HG02981 (cell line): ENCODE measurements around the gene COCH.
A peak's percentile ranks its signal among the peaks of the same experiment; 100 is the strongest.
"Not testable (repeated sequence)": the region's sequence is repeated elsewhere in the genome, so short reads cannot be mapped to it uniquely, and the experiment has no call there.

Experiments used
- ATAC-seq: cut with Tn5 transposase; IDR thresholded peaks from one replicate; pipeline ENCODE4 v1.9.1; 2021; ENCODE audit warnings: mild to moderate bottlenecking, moderate library complexity; ENCODE audit not compliant: unreplicated experiment

The COCH gene

GRCh38 chr14:30874999-30875787 is 834 bp downstream of the COCH start:
- peak; percentile 21 for ATAC-seq

DNA sequence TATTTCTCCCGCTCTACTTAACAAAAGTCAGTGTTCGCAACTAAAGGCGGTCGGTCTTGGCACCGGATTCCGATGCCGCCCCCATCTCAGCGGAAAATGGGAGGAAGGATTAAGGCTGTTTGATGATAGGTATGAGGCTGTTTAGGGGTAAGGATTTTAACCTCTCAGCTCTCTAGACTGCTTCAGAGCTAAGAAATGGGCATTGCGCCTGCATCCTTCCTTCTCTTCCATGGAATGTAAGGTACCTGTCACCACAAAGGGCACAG is 1.4 kb downstream of the COCH start:
- no peak for ATAC-seq

DNA sequence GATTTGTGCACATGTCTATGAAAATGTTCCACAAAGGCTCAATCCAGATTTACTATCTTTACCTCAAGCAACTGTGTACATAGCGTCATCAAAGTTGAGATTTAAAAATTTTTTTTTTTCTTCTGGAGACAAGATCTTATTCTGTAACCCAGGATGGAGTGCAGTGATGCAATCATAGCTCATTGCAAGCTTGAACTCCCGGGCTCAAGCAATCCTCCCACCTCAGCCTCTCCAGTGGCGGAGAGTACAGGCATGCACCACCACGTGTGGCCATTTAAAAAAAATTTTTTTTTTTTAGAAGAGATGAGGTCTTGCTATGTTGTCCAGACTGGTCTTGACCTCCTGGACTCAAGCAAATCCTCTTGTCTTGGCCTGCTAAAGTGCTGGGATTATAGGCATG is 2.3 kb downstream of the COCH start:
- ATAC-seq: no peak

- no peak for ATAC-seq
These were observed 8.1 kb downstream of the COCH start for GRCh38 chr14:30882431-30882830.

GRCh38 chr14:30883508-30884294 is 9.3 kb downstream of the COCH start:
- ATAC-seq: no peak

DNA sequence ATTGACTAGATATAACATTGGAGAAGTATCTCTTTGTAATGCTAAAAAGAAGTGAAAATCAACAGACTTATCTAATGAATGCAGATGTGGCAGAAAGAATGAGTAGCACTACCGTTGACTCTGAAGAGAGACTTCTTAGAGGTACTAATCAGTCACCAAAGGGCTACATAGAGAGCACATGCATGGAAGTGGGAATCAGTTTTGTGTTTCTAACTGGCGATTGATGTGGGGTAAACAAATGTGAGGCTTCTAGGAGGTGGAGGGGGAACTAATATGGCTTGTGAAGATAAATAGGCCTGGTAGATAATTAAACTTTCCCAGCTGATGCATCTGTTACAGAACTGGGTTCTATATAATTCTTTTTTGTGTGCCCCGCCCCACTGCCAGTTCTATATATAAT is 10.5 kb downstream of the COCH start:
- ATAC-seq: no peak

GRCh38 chr14:30885840-30886740 is 11.7 kb downstream of the COCH start:
- ATAC-seq: no peak

- ATAC-seq: no peak
These were observed 14.3 kb downstream of the COCH start for GRCh38 chr14:30888480-30889243.

- no peak for ATAC-seq
These were observed 14.9 kb downstream of the COCH start for GRCh38 chr14:30889244-30889594.

GRCh38 chr14:30893819-30894218 is 19.5 kb downstream of the COCH start:
- ATAC-seq: no peak

DNA sequence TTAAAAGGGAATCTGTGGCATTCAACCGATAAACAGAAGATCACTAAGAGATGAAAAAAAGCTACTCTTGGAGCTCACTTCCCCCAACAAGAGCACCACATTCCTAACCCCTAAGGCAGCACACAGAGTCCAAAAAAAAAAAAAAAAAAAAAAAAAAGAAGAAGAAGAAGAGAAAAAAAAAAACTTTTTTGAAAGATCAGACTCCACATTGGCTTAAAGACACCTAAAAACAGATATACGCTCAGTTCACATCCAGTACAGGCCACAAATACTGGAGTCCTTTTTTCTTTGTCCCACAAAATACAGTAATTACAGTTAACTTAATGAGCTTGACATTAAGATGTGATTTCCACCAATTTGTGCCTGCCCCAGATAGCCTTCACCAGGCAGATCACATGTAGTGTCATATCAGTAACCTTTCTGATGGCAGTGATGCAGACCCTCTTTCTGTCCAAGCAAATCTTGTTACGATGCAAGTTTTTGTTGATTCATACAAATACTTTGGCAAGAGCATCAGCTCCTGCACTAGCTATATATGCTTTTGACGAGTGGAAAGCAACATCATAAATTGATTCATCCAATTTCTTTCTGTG is 20.7 kb downstream of the COCH start:
- no peak for ATAC-seq

GRCh38 chr14:30896435-30896834 is 22.1 kb downstream of the COCH start:
- ATAC-seq: no peak

DNA sequence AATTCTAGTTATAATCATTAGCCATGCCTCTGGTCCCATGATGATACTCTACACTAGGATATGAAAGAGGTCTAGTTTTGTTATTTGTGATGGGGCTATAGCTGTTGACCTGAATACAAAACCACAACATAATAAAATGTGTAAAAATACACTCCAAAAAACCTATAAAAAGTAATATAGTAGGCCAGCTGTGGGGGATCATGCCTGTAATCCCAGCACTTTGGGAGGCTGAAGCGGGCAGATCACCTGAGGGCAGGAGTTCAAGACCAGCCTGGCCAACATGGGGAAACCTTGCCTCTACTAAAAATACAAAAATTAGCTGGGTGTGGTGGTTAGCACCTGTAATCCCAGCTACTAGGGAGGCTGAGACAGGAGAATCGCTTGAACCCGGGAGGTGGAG is 22.8 kb downstream of the COCH start:
- not testable (repeated sequence) for ATAC-seq

GRCh38 chr14:30903285-30904124 is 29.1 kb downstream of the COCH start:
- no peak for ATAC-seq

GRCh38 chr14:30906752-30907658 is 32.6 kb downstream of the COCH start:
- ATAC-seq: no peak

DNA sequence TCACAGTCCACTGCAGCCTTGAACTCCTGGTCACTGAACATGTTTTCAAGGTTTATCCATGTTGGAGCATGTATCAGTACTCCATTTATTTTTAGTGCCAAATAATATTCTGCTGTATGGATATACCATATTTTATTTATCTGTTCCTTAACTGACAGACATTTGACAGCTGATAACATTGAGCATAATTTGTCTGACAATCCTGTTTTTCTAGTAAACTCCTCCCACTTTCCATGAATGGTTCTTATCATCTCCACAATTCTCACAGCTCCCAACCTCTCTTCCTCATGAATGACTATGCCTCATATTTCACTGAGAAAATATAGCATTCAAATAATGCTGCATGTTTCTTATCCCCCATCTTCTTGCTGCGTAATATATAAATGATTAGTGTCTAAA is 33.3 kb downstream of the COCH start:
- no peak for ATAC-seq

DNA sequence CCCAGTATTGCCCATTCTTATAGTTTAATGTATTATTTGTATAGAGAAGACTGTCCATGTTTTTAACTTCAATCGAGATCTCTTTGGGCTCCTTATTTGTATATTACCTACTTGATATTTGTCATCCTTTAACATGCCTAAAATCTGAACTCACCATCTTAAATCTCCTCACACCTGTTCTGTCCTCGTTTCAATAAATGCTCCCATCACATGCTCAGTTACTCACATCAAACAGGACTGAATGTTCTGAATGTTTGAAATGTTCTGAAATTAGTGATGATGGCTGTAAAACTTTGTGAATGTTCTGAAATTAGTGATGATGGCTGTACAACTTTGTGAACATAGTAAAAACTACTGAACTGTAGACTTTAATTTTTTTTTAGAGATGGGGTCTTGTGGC is 34.5 kb downstream of the COCH start:
- no peak for ATAC-seq

GRCh38 chr14:30914812-30915211 is 40.5 kb downstream of the COCH start:
- ATAC-seq: no peak

- no peak for ATAC-seq
These were observed 41.2 kb downstream of the COCH start for GRCh38 chr14:30915596-30915995.
